GM04504 (cell line): ENCODE measurements around the gene TENT5C.

Source experiments
- DNase-seq: peaks from one replicate; pipeline ENCODE4 v3.0.0-alpha.2; 2012; ENCODE audit warnings: low read depth

Gene TENT5C

GRCh38 chr1:117613969-117614729, 8.3 kb downstream of the TENT5C start:
- no peak for DNase-seq

DNA sequence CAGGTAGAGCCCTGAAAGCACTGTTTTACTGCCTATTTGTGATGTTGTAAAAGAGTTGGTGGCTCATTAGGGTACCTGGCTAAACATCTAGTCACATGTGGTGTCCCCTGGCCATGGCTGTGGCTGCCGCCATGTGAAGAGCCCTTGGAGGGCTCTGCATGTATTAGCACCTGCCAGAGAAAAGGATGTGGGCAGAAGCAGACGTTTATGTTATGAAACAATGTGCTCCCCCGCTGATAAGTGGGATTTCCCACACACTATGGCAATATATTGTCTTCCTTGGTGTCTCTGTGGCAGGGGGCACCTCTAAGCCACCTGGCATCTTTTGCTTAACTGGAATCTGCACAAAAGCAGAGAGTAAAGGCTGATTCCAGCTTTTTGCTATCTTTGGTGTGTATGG, 9.6 kb downstream of the TENT5C start:
- no peak for DNase-seq

DNA sequence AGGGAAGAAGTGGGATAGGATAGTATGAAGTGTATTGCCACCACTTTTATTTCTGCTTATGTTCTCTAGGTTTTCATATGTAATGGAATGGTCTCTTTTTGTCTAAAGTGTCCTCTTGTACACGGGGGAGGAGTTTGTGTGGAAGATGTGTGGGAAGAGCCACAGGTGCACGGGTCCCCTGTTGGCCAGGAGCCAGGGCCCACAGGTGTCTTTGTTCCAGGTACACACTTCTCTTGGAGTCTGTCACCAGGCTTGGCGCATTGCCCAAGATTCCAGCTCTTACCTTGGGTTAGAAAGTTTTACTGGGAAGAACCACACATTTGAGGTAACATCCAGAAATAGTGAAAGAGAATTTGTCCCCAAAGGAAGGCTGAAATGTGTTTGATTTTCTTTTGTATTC, 10.5 kb downstream of the TENT5C start:
- DNase-seq: no peak

DNA sequence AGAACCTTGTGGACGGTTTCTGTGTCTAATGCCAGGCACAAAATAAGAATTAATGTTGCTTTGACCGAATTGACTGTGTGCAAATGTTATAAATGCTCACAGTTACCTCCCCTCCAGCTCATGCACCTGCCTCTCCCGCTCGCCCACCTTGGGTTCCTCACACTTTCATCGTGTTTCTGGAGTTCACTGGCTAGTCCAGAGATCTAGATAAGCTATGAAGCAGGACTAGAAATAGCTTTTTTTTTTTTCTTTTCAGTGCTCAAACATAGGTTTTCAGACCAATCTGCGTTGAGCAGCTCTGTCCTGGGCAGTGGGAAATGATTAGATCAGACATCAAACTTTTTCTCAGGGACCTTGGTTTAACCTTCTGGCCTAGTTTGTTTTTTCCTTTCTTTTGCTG, 11.1 kb downstream of the TENT5C start:
- DNase-seq: no peak

DNA sequence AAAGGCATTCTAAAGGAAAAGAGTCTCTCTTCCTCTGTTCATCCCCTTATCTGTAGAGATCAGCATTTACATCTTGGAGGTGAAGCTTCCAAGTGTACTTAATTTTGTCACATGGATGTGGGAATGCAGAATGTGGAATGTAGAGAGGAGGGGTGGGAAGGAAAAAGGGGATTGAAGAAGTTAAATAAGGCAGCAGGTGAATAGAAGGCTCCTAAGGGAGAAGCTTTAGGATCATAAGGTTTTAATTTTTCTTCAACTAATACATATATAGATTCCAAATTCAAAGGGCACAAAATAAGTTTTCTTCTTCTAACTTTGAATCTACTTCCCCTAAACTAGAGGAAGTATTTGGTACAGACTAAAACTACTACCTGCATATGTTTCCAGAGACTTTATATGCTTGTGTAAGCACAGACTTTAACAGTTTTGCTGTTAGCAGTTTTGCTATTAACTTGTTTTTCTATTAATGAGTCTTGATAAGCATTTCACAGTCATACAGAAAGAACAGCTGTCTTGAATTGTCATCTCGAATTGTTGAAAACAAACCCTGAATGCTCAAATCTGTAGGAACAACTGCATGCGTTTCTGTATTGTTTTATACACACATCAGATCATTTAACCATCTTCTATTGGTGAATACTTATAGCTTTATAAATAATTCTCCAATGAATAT, 12.7 kb downstream of the TENT5C start:
- no peak for DNase-seq

- DNase-seq: no peak
Observed at GRCh38 chr1:117620440-117620839, 14.6 kb downstream of the TENT5C start.

- DNase-seq: no peak
Observed at GRCh38 chr1:117621316-117621715, 15.5 kb downstream of the TENT5C start.

DNA sequence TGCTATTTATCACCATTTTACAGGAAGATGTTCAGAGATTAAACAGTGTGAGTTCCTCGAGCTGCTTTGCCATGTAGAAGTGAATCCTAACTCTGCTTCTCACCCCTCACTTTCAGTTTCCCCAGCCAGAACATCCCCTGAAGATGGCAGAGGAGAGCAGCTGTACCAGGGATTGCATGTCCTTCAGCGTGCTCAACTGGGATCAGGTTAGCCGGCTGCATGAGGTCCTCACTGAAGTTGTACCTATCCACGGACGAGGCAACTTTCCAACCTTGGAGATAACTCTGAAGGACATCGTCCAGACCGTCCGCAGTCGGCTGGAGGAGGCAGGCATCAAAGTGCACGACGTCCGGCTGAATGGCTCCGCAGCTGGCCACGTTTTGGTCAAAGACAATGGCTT, 16.9 kb downstream of the TENT5C start:
- DNase-seq: no peak

- no peak for DNase-seq
Observed at GRCh38 chr1:117623141-117623540, 17.3 kb downstream of the TENT5C start.

GRCh38 chr1:117623698-117624097, 17.9 kb downstream of the TENT5C start:
- no peak for DNase-seq

DNA sequence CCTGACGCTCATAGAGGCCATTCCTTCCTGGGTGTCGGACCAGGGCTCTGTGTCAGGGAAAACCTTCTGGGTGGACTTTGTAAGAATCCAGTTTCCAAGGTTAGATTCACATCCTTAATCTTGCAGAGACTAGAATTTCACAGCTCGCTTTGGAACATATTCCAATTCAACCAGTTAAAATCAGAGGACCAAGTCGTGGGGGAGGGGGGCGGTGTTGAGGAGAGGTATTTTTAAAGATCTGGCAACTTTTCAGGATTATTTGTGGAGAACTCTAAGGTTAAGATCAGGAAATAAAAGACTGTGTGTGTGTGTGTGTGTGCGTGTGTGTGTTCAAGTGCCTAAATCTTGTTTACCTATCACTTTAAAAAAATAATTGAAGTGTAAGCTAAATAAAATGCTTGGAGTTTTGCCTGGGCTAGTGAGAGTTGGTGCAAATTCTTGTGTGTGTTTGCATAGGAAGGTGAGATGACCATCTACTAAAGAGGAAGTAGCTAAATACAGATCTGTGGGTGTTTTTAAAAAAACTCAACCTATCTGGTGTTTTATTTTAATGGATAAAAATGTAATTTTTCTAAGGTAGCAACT, 21.8 kb downstream of the TENT5C start:
- DNase-seq: no peak

DNA sequence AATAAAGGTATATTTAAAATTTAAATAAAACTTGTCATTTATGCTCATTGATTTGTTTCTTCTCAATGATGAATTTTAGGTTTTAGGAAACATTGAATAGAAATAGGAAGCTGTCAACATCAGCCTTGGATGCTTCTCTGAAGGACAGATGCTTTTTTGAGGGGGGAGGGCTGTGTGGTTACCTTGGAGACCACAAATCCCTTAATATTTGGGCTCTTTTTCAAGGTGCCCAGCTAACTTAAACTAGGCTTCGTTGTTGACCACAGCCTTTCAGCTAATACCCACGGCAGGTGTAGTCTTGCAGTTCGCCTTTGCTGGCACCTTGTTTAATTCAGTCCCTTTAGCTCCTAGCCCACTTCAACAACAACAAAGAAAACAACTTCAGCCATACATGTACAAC, 22.5 kb downstream of the TENT5C start:
- no peak for DNase-seq

DNA sequence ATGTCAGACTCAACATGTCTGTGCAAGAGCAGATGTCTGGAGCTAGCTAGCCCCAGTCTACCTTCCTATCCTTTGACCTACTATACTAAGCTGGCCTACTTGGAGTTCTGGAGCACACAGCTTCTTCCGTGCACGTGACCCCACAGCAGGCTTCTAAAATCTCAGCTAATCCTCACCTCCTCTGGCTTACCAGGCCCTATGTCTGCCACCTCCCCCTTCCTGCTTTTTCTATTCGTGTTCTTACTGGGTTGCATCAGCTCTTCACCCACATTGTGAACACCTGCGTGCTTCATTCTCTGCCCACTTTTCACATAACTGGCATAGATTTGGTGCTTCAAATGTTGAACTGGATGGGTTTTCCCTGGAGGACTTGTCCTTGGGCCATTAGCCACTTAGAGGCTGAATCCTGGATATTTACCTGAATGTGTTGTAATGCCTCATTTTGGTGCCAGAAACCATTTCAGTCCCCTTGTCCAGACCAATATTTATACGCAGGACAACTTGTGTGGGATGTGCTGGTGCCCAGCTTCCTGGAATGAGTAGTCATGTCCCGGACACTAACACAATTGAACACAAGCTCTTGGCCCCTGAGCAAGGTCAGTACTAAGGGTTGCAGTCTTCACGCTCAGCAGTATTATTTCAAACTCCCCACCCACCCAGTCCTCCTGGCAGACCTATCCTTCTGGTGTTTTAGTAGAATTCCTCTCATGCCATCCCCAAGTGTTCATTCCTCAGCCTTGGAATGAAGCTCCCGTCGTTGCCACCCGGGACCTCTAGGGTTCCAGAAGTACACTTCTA, 24.0 kb downstream of the TENT5C start:
- DNase-seq: no peak

DNA sequence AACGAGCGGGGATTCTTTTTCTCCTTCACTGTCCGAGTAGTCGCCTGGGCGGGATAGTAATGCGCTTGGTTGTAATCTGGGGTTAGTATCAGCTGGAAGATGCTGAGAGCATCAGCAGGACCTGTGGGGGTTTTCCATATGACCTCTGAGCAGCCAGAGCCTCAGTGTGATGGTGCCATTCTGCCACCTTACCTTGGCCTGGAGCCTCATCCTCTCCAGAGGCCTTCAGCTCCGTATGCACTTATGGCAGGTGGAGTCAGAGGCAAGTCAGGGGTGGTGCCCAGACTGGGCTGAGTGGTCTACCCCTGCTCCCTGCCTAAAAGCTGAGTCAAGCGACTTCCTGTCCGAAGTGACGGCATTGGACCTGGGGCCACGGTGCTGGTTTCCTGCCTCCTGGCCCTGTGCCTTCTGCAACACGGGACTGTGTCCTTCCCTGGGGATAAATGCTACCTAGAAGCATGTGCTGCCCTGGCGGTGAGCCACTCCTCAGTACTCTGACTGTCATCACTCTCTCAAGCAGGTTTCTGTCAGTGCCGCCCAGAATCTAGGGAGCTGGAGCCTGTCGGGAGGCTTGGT, 24.7 kb downstream of the TENT5C start:
- DNase-seq: no peak

GRCh38 chr1:117631359-117632160, 25.7 kb downstream of the TENT5C start:
- DNase-seq: no peak

DNA sequence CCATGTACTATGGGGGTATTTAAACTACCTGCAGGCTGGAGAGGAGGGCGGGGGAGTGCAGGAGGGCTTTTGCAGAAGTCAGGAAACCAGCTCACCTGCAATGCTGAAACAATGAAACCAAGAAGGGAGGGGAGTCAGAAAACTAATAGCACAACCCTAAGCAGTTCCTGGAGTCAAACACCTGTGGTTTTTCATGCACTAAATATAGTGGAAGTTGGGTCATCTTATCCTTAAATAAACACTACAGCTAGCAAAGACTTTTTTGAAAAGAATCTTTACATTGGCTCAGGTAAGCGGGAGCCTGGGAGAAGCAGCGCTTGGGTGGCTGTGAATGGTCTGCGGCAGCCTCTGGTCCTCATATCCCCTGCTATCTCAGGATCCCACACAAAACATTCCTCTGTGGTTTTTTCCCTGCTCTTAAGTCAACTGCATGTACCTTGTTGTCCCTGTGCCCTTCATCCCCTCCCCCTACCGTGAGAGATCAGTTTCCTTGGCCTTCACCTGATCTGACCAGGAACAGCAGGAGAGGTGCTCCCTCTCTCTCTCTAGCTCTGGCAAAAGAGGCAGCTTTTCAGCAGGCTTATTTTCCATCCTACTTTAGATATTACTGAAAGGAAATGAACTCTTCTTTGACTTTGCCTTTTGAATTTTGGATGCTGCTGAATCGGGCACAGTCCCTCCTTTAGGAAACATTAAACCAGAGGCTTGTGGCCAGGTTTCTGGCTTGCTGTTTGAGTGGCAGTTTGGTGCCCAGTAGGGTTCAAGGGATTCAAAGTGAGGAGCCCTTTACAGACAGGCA, 26.6 kb downstream of the TENT5C start:
- no peak for DNase-seq

DNA sequence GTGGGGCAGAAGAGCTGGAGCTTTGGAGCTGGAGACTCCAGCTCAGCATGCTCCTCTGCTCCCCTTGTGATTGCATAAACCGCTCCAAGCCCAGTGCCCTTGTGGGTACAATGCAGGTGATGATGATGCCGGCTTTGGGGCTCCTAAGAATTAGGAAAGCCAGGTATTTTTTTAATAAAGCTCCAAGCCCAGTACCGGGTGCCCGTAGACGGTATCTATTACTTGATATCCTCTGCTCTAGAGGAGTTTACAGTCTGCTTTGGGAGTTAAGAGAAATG, 27.2 kb downstream of the TENT5C start:
- DNase-seq: no peak

DNA sequence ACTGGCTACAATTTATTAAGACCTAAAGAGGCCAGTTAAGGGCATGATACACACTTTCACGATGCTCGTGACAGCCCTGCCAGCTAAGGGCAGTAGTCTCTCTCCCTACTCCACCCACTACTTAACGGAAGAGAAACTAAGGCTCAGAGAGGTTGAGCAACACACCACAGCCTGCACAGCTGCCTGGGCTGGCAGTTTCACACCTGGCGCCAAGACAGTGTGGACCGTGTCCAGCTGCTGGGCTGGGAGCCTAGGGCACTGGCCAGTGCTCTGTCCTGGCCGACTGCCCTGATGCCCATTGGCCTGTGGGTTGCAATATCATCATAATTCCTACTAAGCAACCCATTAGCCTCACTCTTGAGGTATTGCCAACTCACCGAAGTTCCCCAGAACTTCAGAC, 27.6 kb downstream of the TENT5C start:
- DNase-seq: no peak

DNA sequence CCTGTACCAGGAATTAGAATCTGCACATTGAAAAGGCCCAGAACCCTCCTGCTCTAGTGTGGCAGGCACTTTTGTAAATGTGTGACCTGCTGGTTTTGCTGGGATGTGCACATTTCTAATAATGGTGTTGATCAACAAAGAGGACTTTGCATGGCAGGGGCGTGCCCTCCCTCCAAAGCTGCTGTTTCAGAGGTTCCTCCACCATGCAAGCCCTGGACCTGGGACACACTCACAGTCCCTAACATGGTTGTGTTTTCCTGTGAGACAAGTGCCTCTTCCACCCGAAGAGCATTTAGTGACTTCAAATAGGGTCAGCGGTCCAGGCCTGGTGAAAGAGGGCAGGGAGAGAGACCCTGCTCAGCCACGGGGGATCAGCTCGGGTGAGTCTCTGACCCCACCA, 28.1 kb downstream of the TENT5C start:
- DNase-seq: no peak

GRCh38 chr1:117634631-117635030, 28.8 kb downstream of the TENT5C start:
- no peak for DNase-seq

GRCh38 chr1:117635805-117636204, 30.0 kb downstream of the TENT5C start:
- no peak for DNase-seq
